Body of pancreas (tissue), 4 donors: ENCODE data around the gene TMEM183A.

Experiments
- POLR2A ChIP-seq, 3 donors: fragments of 450-650 bp; IDR thresholded peaks; one replicate each; pipeline ENCODE4 v1.6.1; 2016; ENCODE audit warnings: antibody characterized with exemption in 3 of 3, mild to moderate bottlenecking in 2 of 3
- TF ChIP-seq, protein P1 (sequence below), 7 experiments: fragments of 450-650 bp in 4 of 7; fragments of 200-600 bp in 3 of 7; sonication (generic) in 3 of 7; IDR thresholded peaks; one replicate each; pipeline ENCODE4 v1.5.1; 2016 to 2019; ENCODE audit warnings: antibody characterized with exemption in 7 of 7

DNA sequence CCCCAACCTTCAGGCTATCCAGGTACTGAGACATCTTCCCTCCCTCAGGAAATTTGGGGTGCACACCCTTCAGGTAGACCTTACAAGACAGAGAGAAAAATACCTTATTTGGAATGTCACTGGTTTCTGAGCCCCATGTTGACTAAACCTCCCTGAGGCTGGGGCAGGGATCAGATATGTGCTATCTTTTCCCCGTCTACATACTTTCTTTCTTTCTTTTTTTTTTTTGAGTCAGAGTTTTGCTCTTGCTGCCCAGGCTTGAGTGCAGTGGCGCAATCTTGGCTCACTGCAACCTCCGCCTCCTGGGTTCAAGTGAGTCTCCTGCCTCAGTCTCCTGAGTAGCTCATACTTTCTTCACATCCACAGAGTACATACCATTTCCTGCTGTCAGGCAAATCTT is 41.8 kb upstream of the TMEM183A start:
- TF ChIP-seq POLR2A (IDR thresholded peaks at IDR 0.05), result no peak
- TF ChIP-seq, protein P1, sequence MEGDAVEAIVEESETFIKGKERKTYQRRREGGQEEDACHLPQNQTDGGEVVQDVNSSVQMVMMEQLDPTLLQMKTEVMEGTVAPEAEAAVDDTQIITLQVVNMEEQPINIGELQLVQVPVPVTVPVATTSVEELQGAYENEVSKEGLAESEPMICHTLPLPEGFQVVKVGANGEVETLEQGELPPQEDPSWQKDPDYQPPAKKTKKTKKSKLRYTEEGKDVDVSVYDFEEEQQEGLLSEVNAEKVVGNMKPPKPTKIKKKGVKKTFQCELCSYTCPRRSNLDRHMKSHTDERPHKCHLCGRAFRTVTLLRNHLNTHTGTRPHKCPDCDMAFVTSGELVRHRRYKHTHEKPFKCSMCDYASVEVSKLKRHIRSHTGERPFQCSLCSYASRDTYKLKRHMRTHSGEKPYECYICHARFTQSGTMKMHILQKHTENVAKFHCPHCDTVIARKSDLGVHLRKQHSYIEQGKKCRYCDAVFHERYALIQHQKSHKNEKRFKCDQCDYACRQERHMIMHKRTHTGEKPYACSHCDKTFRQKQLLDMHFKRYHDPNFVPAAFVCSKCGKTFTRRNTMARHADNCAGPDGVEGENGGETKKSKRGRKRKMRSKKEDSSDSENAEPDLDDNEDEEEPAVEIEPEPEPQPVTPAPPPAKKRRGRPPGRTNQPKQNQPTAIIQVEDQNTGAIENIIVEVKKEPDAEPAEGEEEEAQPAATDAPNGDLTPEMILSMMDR (IDR thresholded peaks at IDR 0.05), result no peak
